Stimulated activated CD4-positive, alpha-beta T cell treated with anti-CD3 and anti-CD28 coated beads, Interleukin-12 subunit alpha, Interleukin-12 subunit beta, amount 100 ng/mL, for 48 hours (primary cell): ENCODE data around the gene GSTM4.
A peak's percentile ranks its signal among the peaks of the same experiment; 100 is the strongest.

Experiments used
- DNase-seq, 3 donors: peaks; one replicate each; pipeline ENCODE4 v3.0.0-alpha.2; 2020; ENCODE audit warnings: low read depth in 2 of 3, low spot score in 1 of 3

Gene GSTM4

DNA sequence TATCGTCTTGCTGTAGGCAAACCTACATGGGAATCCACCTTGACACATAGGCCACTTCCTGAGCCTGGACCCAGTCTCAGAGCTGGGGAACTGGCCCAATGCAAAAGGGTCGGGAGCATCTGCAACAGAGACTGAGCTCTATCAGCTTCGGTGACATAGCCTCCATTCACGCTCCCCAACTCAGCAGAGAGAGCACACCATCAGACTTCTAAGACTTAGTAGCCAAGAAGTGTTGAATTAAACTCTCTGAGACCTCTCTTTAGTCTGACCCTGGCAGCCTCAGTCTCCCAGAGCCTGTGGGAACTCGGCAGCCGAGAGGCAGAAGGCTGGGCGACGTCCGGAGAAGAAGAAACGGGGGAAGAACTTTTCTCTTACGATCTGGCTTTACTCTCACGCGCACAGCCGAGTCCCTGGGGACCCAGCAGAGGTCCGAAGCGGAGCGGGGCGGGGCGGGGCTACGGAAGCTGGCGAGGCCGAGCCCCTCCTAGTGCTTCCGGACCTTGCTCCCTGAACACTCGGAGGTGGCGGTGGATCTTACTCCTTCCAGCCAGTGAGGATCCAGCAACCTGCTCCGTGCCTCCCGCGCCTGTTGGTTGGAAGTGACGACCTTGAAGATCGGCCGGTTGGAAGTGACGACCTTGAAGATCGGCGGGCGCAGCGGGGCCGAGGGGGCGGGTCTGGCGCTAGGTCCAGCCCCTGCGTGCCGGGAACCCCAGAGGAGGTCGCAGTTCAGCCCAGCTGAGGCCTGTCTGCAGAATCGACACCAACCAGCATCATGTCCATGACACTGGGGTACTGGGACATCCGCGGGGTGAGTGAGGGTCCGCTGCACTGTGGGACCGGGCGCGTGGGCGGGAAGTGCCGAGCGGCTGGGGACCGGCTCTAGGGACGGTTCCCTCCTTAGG, at the start of gene GSTM4:
GSTM4 (plus strand) TSS at position 485 of the 905 bp plus-strand sequence; CDS start at position 776, 291 bp downstream.
- DNase-seq, result peak; percentile 33 to 62 (median 55)

DNA sequence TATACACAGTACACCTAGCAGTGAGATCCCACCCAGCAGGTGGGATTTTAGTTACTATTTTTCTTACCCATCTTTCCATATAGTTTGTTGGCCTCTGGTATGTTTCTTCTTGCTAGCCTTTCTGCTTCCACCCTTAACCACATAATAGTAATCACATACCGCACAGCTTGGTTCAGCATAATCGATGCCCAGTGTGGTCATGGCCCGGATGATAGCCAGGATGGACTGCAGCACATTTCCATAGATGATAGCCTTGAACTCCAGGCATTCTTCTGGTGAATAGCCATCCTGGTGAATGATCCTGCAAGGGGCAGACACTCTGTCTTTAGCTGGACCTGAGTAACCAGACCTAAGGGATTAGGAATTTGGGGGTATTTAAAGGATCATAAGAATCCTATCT, 46.0 kb upstream of the GSTM4 start:
- no peak for DNase-seq

DNA sequence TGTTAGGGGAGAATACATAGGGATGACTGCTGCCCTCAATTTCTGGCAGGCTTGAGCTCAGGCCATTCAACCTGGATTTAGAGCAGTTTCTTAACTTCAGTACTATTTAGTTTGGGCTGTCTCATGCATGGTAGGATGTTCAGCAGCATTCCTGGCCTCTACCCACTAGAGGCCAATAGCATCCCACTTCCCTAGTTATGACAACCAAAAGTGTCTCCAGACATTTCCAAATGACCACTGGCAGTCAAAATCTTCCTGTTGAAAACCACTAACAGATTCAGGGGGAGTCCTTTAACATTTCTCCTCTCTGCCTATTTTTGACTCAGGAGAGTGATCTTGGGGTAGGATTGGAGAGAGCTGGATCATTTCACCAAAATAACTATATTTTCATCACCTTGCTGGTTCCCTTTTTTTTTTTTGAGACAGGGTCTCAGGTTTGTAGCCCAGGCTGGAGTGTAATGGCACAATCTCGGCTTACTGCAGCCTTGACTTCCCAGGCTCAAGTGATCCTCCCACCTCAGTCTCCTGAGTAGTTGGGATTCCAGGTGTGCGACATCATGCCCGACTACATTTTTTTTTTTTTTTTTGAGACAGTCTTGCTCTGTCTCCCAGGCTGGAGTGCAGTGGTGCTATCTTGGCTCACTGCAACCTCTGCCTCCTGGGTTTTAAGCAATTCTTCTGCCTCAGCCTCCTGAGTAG, 45.1 kb upstream of the GSTM4 start:
- DNase-seq, result no peak

DNA sequence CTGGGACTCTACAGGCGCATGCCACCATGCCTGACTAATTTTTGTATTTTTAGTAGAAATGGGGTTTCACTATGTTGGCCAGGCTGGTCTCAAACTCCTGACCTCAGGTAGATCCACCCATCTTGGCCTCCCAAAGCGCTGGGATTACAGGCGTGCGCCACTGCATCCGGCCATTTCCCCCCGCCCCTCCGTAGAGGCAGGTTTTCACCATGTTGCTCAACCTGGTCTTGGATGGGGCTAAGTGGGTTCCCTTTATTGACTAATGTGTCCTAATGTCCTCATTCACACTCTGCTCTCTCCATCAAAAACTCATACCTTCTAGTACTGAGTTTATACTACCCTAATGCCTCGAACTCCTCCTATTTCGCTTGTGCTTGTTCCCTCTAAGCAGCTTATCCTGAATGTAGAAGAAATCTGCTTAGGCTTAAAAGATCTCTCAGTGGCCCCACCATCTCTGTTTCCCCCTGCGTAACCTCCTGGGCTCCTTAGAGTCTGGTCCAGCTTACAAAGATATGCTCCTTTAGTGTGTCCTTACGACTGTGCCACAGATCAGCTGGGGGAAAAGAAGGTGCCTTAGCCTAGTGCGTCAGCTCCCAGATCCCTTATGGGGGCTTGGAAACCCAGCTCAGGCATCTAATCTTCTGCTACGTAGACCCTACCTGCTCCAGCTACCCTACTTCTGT, 44.5 kb upstream of the GSTM4 start:
- DNase-seq, result no peak

DNA sequence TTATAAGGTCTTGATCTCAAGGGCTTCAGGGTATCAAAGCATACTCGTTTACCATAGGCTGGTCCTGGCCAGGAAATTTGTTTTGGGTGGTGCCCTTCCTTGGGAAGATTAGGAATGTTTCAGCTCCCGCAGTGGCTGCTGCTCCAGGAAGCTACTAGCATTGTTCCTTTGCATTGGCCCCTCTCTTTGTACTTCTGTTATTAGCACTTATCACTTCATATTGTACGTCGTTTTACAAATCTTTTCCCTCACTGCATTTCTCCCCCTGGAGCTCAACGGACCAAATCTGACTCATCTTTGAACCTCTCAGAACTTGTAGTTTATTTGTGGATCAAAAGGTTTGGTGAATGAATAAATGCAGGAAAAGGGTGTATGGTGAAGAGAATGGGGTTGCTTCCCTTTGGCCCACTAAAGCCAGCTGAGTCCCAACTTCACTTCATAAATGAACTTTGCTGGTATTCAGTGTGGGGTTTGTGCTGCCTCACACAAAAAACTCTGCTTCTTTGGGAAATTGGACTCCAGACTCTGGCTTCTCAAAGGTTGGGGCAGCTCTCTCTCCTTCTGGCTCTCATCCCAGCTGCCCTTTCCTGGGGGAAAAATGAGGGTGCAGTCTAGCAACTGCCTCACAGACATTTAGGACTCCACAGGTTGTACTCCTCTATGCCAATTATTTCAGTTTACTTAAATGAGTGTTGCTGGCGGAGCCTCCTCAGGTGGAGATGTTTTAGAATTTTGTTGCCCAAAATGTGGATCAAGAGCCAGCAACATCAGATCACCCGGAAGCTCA, 42.3 kb upstream of the GSTM4 start:
- no peak for DNase-seq

DNA sequence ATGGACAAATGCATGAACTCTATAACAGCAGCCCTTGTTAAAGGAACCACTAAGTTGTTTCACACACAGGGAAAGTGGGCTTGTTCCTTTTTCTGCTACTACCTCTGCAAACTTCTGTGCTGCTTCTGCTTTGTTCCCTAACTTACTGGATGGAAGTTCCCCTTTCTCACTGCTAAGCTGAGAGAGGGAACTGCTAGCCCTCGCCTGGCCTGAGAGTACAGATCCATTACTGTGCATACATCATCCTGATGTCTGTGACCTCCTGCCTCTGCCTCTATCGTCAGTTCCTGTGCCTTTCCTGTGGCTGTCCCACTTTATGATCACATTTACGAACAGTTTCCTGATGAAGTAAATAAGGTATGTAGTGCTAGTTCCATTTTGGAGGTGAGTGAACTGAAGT, 40.0 kb upstream of the GSTM4 start:
- no peak for DNase-seq

DNA sequence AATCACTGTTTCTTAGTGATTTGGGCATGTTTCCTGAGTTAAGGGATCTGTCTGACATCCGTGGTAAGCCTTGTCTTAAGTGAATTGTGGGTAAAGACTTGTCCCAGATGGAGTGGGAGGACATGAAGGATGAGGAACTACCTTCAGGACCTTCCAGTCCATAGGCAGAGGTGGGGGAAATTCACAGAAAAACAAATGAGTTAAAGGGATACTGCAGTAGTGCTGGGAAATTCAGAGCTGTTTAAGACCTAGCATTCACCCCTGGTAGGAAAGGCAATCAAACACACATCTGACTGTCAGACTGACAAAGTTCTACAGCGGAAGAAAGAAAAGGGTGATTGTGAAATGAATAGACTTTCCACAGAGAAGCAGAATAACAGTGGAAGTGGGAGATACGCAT, 39.5 kb upstream of the GSTM4 start:
- no peak for DNase-seq

DNA sequence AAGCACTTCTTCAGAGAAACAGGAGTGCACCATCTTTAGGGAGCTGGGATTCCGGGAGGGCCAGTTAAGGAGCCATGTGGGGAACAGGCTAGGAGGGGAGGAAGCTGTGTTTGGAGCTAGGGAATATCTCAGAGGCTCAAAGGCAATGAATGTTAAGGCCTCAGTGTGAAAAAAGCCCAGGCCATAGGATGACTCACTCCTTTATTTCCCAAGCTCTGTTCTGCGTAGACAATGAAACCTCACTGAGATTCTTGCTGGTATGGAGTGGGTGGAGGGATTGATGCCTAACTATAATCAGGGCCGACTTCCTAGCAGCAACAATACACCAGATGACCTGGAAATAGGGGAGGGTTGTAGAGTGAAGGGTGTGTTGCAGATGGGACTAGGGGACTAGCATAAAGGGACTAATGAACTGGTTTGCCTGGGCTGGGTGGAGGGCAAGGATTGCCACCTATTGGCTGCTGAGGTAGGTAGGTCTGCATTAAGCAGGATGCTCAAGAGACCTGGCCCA, 38.6 kb upstream of the GSTM4 start:
- DNase-seq, result no peak

DNA sequence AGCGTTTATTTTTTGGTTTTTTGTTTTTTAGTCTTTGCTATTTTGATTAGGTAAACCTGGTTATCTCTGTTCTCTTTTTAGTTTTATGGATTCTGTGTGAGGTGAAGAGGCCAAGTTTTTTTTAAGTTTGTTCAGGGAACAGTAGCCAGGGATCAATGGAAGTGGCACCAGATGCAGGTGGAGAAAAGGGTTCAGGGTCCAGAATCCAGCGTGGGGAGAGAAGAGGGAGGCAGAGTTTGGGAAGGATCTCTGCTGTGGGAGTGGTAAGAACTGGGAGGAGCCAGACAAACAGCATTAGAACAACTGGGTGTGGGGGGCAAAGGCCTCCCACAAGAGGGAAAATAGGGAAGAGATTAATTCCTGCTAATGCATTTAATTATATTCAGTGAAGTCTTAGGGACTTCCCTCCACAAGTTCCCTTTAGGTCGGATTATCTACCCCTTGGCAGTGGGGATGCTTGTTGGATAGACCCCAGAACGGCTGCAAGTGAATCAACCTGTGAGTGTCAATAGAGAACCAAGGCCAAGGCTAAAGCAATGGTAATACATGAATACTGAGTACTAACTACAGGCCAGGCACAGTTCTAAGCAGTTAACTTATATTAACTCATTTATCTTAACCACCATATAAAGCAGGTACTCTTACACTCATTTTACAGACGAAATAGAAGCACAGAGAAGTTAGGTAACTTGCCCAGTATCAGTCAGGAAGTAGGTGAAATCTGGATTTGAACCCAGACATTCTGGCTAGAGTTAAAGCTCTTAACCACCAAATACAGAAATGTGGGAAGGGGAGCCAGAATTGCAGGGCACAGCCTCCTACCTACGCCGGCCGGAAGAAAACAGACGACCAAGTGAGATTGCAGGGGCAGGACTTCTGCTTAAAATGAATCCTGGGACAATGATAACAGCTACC, 37.0 kb upstream of the GSTM4 start:
- no peak for DNase-seq

DNA sequence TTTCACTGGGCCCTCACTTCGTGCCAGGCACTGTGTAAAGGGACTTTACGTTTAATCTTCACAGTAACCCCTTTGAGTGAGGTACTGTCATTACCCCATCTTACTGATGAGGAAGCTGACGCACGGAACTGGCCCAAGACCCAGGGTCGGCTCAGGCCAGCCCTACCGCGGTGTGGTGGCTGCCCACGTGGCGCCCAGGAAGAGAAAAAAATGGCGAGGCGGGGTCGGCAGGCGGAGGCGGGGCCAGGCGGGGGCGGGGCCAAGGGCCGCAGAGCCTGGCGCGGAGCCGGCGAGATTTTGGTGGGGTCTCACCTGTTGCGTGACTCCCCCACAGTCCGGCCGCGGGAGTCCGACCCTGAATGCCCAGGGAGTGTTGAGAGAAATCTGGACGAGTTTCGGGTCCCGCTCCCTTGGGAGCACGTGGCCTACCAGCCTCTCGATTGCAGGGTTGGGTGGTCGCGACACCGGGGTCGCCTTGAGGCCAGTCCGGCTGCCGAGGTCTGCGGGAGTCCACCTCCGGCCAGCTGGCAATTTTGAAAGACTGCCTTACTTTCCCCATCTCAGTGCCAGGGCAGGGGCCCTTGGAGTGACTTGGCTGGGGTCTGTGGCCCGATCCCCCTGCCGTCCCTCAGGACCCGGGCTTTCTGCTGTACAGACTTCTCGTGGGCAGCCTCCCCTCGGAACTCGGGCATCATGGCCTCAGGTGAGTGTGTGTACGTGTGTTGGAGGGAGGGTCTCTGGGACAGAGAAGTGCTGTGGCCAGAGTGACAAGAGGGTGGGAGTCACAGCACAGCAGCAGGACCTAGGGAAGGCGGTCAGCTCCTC, 36.1 kb upstream of the GSTM4 start, which contains the start of the genes AMPD2 and GNAT2:
AMPD2 (plus strand) TSS at position 262 of the 825 bp plus-strand sequence. CDS start 1,339 bp downstream, outside the sequence.
GNAT2 (minus strand) TSS at position 41 of the 825 bp plus-strand sequence. CDS start 6,746 bp downstream, outside the sequence.
- DNase-seq, result peak; percentile 55 to 69 (median 64)

DNA sequence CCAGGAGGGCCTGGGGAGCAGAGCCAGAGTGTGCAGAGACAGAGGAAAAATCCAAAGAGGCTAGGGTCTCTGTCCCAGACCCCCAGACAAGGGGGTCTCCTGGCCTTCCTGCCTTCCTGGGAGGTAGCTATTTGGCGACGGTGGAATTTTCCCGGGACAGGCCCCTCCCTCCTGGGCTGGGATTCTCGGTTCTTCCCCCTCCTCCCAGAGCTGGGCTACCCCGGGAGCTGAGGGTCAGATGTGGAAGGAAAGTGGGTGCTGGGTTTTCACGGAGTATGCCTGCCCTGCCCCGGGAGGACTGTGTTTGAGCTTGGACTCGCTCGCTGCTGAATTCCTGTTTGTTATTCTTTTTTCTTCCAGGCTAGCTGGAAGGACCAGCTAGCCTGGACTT, 35.5 kb upstream of the GSTM4 start:
- DNase-seq, result no peak

DNA sequence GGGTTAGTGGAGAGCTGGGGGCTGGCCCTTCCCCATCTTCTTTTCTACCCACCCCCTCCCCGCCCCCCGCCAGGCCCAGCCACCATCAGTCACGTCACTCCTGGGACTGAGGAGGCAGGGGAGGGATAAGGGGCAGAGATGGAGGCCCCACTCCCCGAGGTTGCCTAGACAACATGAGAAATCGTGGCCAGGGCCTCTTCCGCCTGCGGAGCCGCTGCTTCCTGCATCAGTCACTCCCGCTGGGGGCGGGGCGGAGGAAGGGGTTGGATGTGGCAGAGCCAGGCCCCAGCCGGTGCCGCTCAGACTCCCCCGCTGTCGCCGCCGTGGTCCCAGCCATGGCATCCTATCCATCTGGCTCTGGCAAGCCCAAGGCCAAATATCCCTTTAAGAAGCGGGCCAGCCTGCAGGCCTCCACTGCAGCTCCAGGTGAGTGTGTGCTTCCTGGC, 35.0 kb upstream of the GSTM4 start:
- DNase-seq, result peak; percentile 92 to 97 (median 95)

DNA sequence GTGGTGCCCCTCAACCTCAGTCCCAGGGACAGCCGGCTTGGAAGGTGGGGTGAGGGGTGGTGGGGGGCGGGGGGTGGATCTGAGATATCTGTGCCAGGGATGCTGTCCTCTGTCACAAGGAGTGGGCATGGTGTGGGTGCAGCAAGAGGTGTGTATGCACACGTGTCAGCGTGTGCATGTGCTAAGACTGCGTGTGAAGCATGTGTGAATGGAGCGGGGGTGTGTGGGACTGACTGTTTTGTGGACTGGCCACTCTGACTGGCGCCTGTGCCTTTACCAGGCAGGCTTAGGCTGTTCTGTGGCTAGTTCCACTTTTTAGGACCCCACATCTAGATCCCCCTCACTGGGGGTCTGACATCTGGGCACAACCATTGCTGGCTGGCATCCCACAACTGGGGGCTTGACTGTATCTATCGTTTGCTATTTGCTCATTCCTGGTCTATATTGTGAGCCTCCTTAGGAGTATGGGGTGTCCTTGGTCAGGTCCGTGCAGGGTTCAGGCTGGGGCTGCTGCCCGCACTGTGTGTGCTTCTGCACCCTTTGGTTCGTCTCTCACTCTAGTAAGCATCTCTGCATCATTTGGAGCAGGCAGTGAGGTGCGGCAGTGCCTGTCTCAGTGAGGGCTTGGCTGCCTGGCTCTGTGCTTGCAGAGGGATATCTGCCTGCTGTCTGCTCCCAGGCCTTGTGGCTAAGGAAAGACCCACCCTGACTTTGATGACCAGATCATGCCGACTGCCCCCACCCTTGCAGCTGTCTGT, 34.3 kb upstream of the GSTM4 start:
- no peak for DNase-seq

DNA sequence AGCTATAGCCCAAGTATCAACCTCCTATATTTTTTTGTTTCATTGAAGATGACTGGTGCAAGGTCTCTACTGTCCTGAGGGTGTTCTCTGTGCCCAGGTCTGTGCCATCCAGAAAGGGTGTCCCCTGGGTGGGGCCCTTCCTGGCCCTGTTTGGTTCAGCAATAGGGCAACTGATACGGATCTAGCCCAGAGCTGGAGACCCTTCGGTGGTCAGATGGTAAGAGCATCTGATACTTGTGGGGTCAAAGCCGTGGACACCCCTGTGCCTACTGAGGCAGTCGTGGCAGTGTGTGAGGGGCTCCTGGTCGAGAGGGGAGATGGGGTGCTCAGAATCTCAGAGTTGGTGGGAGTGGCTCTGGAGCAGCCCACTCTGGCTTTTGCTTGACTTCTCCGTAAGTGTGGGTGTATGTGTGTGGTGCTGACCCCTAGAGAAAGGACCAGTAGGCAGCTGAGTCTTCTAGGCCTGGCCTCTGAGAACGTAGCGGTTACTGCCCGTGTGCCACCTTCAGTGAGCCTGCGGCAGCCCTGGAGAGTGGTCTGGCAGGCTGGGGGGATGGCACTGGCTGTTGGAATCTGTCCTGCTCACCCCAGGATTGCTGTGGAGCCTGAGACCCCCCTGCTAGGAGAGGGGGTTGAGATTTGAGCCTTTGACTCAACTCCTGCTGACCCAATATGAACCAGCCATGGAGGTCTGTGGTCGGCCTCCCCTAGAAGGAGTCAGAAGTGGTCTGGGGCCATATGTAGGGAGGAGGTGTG, 33.6 kb upstream of the GSTM4 start:
- DNase-seq, result no peak

DNA sequence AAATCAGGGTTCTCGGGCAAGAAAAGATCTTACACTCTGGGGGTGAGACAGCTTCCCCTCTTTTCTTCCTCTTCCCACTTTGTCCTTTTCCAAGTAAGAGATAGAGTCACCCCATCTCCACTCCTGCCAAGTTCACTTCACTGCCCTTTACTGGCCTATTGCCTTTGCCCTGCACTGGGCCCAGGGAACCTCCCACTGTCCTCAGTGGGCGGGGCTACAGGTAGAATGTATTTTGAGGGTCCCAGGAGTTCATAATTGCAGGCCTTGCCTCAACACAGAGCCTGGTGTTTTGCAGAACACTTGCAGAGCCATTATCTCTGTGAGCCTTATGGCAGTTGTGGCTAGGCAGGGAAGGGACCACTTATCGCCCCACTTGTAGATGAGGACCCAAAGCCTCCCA, 33.0 kb upstream of the GSTM4 start:
- no peak for DNase-seq

DNA sequence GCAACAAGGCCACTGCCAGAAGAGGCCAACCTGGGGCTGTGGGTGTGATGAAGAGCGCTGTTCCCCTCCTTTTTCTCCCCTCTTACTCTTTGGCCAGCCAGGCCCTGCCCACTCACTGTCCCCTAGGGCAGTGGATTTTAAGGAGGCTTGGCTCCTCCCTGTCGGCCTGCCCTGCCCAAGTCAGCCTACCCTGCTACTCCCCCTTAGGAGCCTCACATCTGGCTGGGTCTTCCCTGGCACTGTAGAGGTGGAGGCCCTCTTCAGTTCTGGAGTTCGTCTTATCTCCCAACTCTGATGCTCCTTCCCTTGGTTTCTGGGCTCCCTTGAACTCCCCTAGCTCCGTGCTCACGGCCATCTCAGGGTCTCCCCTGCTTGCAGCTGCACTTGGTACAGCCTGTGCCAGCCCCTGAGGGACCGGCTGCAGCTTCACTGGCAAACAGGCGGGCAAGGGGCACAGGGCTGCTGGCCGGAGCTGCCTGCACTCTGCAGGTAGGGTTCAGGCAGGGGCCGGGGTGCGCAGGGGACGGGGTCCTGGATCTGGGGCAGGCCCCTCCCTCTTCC, 32.2 kb upstream of the GSTM4 start:
- DNase-seq, result no peak
